K562 (cell line): ENCODE results near the gene UNC119B. TPM values are rescaled to one million over a fixed set of nuclear protein-coding genes. Genes with fewer than 3 reads are reported as not detected.

Source experiments
- CAMTA2 ChIP-seq: fragments of 250-450 bp; sonication (Bioruptor Pico); conservative IDR thresholded peaks from 2 replicates; pipeline ENCODE4 v1.5.1; 2022
- CHCHD3 ChIP-seq: fragments of 250-450 bp; sonication (Bioruptor Pico); IDR thresholded peaks from 2 replicates; pipeline ENCODE4 v2.1.2; 2022; ENCODE audit warnings: mild to moderate bottlenecking
- CSDE1 ChIP-seq, 2 experiments: fragments of 450-650 bp; IDR thresholded peaks; 2 replicates each; pipeline ENCODE4 v1.6.1; 2016; ENCODE audit warnings: mild to moderate bottlenecking in 1 of 2
- DACH1 ChIP-seq: fragments of 450-650 bp; IDR thresholded peaks from 2 replicates; pipeline ENCODE4 v1.6.1; 2018; ENCODE audit not compliant: partially characterized antibody
- EGR1 ChIP-seq: fragments of 450-650 bp; conservative IDR thresholded peaks from 2 replicates; pipeline ENCODE4 v1.6.1; 2017; ENCODE audit warnings: mild to moderate bottlenecking
- GABPB2 ChIP-seq: fragments of 250-450 bp; sonication (Bioruptor Pico); conservative IDR thresholded peaks from 2 replicates; pipeline ENCODE4 v1.5.1; 2021; ENCODE audit warnings: mild to moderate bottlenecking
- HOXB6 ChIP-seq: fragments of 250-450 bp; sonication (Bioruptor Pico); IDR thresholded peaks from 2 replicates; pipeline ENCODE4 v1.5.1; 2022; ENCODE audit warnings: mild to moderate bottlenecking, borderline replicate concordance
- MXI1 ChIP-seq: IDR thresholded peaks from 2 replicates; pipeline ENCODE4 v1.6.1; 2011; ENCODE audit warnings: low read depth, mild to moderate bottlenecking, improper control_type of control experiment, low read length
- MYC ChIP-seq, 2 experiments: fragments of 250-450 bp in 1 of 2; sonication (Bioruptor Pico) in 1 of 2; IDR thresholded peaks; 2 replicates each; pipeline versions ENCODE4 v1.5.1 to v1.6.1; 2012 to 2021; ENCODE audit warnings: low read depth in 2 of 2, borderline replicate concordance in 1 of 2, improper control_type of control experiment in 1 of 2, low read length in 1 of 2, mild to moderate bottlenecking in 1 of 2, moderate library complexity in 1 of 2
- PHB2 ChIP-seq: fragments of 450-650 bp; IDR thresholded peaks from 2 replicates; pipeline ENCODE4 v1.6.1; 2017; ENCODE audit warnings: low read depth
- RBM39 ChIP-seq: fragments of 200-400 bp; formaldehyde crosslinking; optimal IDR thresholded peaks from 2 replicates; pipeline ENCODE3; 2018; ENCODE audit warnings: low read depth, low read length
- SOX6 ChIP-seq: fragments of 450-650 bp; IDR thresholded peaks from 2 replicates; pipeline ENCODE4 v1.6.1; 2014; ENCODE audit warnings: mild to moderate bottlenecking
- ZNF431 ChIP-seq: sonication (generic); formaldehyde crosslinking; IDR thresholded peaks from 2 replicates; pipeline ENCODE4 v1.8.0; 2022; ENCODE audit warnings: mild to moderate bottlenecking, missing genetic modification reagents
- ZNF584 ChIP-seq: fragments of 200-800 bp; sonication (Bioruptor generic); IDR thresholded peaks from 2 replicates; pipeline ENCODE4 v1.6.1; 2016; ENCODE audit warnings: low read depth, mild to moderate bottlenecking, missing genetic modification characterization, missing compliant biosample characterization
- polyA plus RNA-seq, 8 experiments: library from polyadenylated mRNA; depleted of rRNA in 4 of 8; stranded (reverse) in 5 of 8; unstranded in 3 of 8; fragments of >200 nt; fragmentation: Nextera tagmentation in 2 of 8; fragmentation: Illumina TruSeq in 1 of 8; extraction: Ambion mirVana in 2 of 8; extraction: Trizol in 1 of 8; gene quantifications; 2 replicates each; pipeline versions ENCODE4 v1.2.1 to v1.2.3, GENCODE V29; 2011 to 2014; ENCODE audit warnings: inconsistent platforms in 1 of 8, missing spikeins in 1 of 8
- total RNA-seq, 7 experiments: library from RNA; depleted of rRNA in 6 of 7; stranded (reverse); fragments of >200 nt in 6 of 7; fragmentation: Illumina TruSeq in 2 of 7; extraction: Trizol in 2 of 7; gene quantifications; 2 replicates each; pipeline versions ENCODE4 v1.2.1 to v1.2.3, GENCODE V29; 2011 to 2021; ENCODE audit warnings: low replicate concordance in 1 of 7
- TF ChIP-seq, protein P1 (sequence below): fragments of 450-650 bp; IDR thresholded peaks from 2 replicates; pipeline ENCODE4 v1.6.1; 2016; ENCODE audit warnings: antibody characterized with exemption
- TF ChIP-seq, protein P2 (sequence below): fragments of 450-650 bp; conservative IDR thresholded peaks from 2 replicates; pipeline ENCODE4 v1.6.1; 2016; ENCODE audit warnings: missing genetic modification characterization, low read depth, mild to moderate bottlenecking, control low read depth, missing compliant biosample characterization
- TF ChIP-seq, protein P3 (sequence below): IDR thresholded peaks from 2 replicates; pipeline ENCODE4 v1.6.1; 2012; ENCODE audit warnings: low read depth, low read length, improper control_type of control experiment, borderline replicate concordance
- TF ChIP-seq, protein P4 (sequence below): conservative IDR thresholded peaks from 2 replicates; pipeline ENCODE4 v1.6.1; 2011; ENCODE audit warnings: low read depth, mild to moderate bottlenecking, low read length; ENCODE audit not compliant: control insufficient read depth
- TF ChIP-seq, protein P5 (sequence below): fragments of 250-450 bp; sonication (Bioruptor Pico); IDR thresholded peaks from 2 replicates; pipeline ENCODE4 v1.4.0; 2020; ENCODE audit warnings: mild to moderate bottlenecking, moderate library complexity, borderline replicate concordance

UNC119B gene
- total and polyA plus RNA-seq, 9 of the 15 experiments (the other 6 are each of a cell fraction or from before 2014, with no cell fraction given) = 4.0 to 34.5 (median 15.1) TPM

DNA sequence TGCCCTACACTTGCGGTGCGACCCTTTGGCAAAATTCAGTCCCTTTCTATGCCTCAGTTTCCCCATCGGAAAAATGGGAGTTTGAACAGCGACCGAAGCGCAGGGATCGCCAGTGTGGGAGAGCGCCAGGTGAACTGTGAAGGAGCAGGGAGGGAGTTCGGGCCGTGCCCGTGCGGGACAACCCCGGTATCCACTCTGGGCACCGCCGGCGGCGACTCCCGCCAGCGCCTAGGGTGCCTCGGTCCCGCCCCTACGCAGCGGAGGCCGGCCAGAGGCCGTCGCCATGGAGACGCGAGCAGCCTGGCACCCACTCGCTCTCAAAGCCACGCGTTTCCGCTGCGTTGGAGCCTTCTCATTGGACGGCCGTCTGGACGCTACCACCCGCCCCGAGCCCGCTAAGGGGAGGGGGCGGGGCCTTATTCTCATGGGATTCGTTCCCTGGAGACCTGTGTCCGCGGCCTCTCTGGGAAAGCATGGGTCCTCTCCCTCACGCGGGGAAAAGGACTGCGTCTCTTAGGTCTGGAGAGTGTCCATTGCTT is 24.0 kb upstream of the UNC119B start (continued):
- no peak for TF ChIP-seq MXI1
- TF ChIP-seq SOX6 = peak; percentile 10; the same call in 1 of the 2 replicates
- TF ChIP-seq, protein P1, sequence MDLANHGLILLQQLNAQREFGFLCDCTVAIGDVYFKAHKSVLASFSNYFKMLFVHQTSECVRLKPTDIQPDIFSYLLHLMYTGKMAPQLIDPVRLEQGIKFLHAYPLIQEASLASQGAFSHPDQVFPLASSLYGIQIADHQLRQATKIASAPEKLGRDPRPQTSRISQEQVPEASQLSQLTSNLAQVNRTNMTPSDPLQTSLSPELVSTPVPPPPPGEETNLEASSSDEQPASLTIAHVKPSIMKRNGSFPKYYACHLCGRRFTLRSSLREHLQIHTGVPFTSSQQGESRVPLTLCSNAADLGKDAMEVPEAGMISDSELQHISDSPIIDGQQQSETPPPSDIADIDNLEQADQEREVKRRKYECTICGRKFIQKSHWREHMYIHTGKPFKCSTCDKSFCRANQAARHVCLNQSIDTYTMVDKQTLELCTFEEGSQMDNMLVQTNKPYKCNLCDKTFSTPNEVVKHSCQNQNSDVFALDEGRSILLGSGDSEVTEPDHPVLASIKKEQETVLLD = 0 out of 2 replicates have a peak, but pooled peaks have one; percentile 21
- 0 out of 2 replicates have a peak, but pooled peaks have one; percentile 48 for TF ChIP-seq ZNF431 (CRISPR knock-in tag)
- no peak for TF ChIP-seq GABPB2 (CRISPR knock-in tag)
- no peak for TF ChIP-seq DACH1
- TF ChIP-seq MYC (IDR thresholded peaks at IDR 0.05; ENCODE audit: low read depth, low read length) = no peak
- TF ChIP-seq MYC (CRISPR knock-in tag; IDR thresholded peaks at IDR 0.05; ENCODE audit: borderline replicate concordance, low read depth) = no peak
- no peak for TF ChIP-seq CAMTA2
- TF ChIP-seq, protein P2, sequence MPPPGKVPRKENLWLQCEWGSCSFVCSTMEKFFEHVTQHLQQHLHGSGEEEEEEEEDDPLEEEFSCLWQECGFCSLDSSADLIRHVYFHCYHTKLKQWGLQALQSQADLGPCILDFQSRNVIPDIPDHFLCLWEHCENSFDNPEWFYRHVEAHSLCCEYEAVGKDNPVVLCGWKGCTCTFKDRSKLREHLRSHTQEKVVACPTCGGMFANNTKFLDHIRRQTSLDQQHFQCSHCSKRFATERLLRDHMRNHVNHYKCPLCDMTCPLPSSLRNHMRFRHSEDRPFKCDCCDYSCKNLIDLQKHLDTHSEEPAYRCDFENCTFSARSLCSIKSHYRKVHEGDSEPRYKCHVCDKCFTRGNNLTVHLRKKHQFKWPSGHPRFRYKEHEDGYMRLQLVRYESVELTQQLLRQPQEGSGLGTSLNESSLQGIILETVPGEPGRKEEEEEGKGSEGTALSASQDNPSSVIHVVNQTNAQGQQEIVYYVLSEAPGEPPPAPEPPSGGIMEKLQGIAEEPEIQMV = no peak
- TF ChIP-seq, protein P3, sequence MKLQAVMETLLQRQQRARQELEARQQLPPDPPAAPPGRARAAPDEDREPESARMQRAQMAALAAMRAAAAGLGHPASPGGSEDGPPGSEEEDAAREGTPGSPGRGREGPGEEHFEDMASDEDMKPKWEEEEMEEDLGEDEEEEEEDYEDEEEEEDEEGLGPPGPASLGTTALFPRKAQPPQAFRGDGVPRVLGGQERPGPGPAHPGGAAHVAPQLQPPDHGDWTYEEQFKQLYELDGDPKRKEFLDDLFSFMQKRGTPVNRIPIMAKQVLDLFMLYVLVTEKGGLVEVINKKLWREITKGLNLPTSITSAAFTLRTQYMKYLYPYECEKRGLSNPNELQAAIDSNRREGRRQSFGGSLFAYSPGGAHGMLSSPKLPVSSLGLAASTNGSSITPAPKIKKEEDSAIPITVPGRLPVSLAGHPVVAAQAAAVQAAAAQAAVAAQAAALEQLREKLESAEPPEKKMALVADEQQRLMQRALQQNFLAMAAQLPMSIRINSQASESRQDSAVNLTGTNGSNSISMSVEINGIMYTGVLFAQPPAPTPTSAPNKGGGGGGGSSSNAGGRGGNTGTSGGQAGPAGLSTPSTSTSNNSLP = no peak
- TF ChIP-seq ZNF584 (CRISPR knock-in tag) = no peak
- TF ChIP-seq HOXB6 (CRISPR knock-in tag) = no peak
- TF ChIP-seq EGR1 = peak; percentile 88
- TF ChIP-seq CHCHD3 (CRISPR knock-in tag) = no peak
- no peak for TF ChIP-seq RBM39
- TF ChIP-seq, protein P4, sequence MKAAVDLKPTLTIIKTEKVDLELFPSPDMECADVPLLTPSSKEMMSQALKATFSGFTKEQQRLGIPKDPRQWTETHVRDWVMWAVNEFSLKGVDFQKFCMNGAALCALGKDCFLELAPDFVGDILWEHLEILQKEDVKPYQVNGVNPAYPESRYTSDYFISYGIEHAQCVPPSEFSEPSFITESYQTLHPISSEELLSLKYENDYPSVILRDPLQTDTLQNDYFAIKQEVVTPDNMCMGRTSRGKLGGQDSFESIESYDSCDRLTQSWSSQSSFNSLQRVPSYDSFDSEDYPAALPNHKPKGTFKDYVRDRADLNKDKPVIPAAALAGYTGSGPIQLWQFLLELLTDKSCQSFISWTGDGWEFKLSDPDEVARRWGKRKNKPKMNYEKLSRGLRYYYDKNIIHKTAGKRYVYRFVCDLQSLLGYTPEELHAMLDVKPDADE = 0 out of 2 replicates have a peak, but pooled peaks have one; percentile 54
- TF ChIP-seq, protein P5, sequence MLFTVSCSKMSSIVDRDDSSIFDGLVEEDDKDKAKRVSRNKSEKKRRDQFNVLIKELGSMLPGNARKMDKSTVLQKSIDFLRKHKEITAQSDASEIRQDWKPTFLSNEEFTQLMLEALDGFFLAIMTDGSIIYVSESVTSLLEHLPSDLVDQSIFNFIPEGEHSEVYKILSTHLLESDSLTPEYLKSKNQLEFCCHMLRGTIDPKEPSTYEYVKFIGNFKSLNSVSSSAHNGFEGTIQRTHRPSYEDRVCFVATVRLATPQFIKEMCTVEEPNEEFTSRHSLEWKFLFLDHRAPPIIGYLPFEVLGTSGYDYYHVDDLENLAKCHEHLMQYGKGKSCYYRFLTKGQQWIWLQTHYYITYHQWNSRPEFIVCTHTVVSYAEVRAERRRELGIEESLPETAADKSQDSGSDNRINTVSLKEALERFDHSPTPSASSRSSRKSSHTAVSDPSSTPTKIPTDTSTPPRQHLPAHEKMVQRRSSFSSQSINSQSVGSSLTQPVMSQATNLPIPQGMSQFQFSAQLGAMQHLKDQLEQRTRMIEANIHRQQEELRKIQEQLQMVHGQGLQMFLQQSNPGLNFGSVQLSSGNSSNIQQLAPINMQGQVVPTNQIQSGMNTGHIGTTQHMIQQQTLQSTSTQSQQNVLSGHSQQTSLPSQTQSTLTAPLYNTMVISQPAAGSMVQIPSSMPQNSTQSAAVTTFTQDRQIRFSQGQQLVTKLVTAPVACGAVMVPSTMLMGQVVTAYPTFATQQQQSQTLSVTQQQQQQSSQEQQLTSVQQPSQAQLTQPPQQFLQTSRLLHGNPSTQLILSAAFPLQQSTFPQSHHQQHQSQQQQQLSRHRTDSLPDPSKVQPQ (CRISPR knock-in tag) = no peak
- no peak for TF ChIP-seq PHB2
- TF ChIP-seq CSDE1 (IDR thresholded peaks at IDR 0.05) = peak in 1 of 2 experiments; percentile 74; a peak in 2 of 4 replicates
